PC-9 (cell line): Measurements from ENCODE around the gene GSK3B. TPM values are rescaled to one million over a fixed set of nuclear protein-coding genes. Genes with fewer than 3 reads are reported as not detected.

Experiments used
- BruUV-seq: library from RNA; stranded (reverse); fragments of 400-500 nt; replicated peaks from 2 replicates; lab custom pipeline; 2021; lab: Mats Ljungman, UMichigan
- CTCF ChIA-PET: fragments of 300-600 bp; sonication (Branson Sonifier 250); formaldehyde crosslinking; loops from one replicate; lab custom pipeline; 2022; ENCODE audit warnings: antibody characterized with exemption; lab: Charles Lee
- POLR2A ChIA-PET: fragments of 300-600 bp; sonication (Branson Sonifier 250); formaldehyde crosslinking; loops from one replicate; lab custom pipeline; 2022; ENCODE audit warnings: antibody characterized with exemption; ENCODE audit not compliant: unreplicated experiment; lab: Charles Lee
- DNase-seq, 2 experiments: peaks; one replicate each; pipeline versions ENCODE4 v3.0.0 to v3.0.0-alpha.2; 2015 to 2022; ENCODE audit warnings: mixed read lengths in 1 of 2
- H2AFZ ChIP-seq: fragments of 200-600 bp; sonication (generic); 2 replicates; pipeline ENCODE4 v1.8.1; 2017; ENCODE audit warnings: antibody characterized with exemption
- H3F3A ChIP-seq: fragments of 200-600 bp; sonication (generic); 2 replicates; pipeline ENCODE4 v1.8.1; 2017; ENCODE audit warnings: antibody characterized with exemption, mild to moderate bottlenecking, low read depth; ENCODE audit not compliant: insufficient read depth
- H3K27ac ChIP-seq: fragments of 200-600 bp; sonication (generic); 2 replicates; pipeline ENCODE4 v1.6.1; 2016; ENCODE audit warnings: mixed run types
- H3K27me3 ChIP-seq: fragments of 200-600 bp; sonication (generic); 2 replicates; pipeline ENCODE4 v1.6.1; 2016; ENCODE audit warnings: low read depth, mixed run types; ENCODE audit not compliant: insufficient read depth
- H3K36me3 ChIP-seq: fragments of 200-600 bp; sonication (generic); 2 replicates; pipeline ENCODE4 v1.6.1; 2016; ENCODE audit warnings: low read depth, mixed run types
- H3K4me1 ChIP-seq: fragments of 200-600 bp; sonication (generic); replicated peaks from 2 replicates; pipeline ENCODE4 v1.6.1; 2016; ENCODE audit warnings: mixed run types; ENCODE audit not compliant: insufficient read depth
- H3K4me2 ChIP-seq: fragments of 200-600 bp; sonication (generic); 2 replicates; pipeline ENCODE4 v1.6.1; 2017; ENCODE audit warnings: mixed run types
- H3K4me3 ChIP-seq: fragments of 200-600 bp; sonication (generic); 2 replicates; pipeline ENCODE4 v1.6.1; 2016; ENCODE audit warnings: mixed run types
- H3K79me2 ChIP-seq: fragments of 200-600 bp; sonication (generic); 2 replicates; pipeline ENCODE4 v1.6.1; 2017; ENCODE audit warnings: low read depth, mixed run types
- H3K9me2 ChIP-seq: fragments of 200-600 bp; sonication (generic); 2 replicates; pipeline ENCODE4 v1.8.1; 2017; ENCODE audit warnings: mild to moderate bottlenecking; ENCODE audit not compliant: insufficient read depth
- H3K9me3 ChIP-seq: fragments of 200-600 bp; sonication (generic); 2 replicates; pipeline ENCODE4 v1.8.1; 2016; ENCODE audit warnings: low read depth; ENCODE audit not compliant: insufficient read depth
- H4K20me1 ChIP-seq: fragments of 200-600 bp; sonication (generic); 2 replicates; pipeline ENCODE4 v1.8.1; 2017; ENCODE audit not compliant: insufficient read depth
- CTCF ChIP-seq: fragments of 200-600 bp; sonication (generic); conservative IDR thresholded peaks from 2 replicates; pipeline ENCODE4 v1.6.1; 2017; ENCODE audit warnings: mixed run types, antibody characterized with exemption, mild to moderate bottlenecking, moderate library complexity
- EZH2 ChIP-seq: fragments of 200-600 bp; sonication (generic); IDR thresholded peaks from 2 replicates; pipeline ENCODE4 v1.8.0; 2017; ENCODE audit warnings: antibody characterized with exemption, low read depth
- intact Hi-C: fragments of 100-400 bp; cut with micrococcal nuclease; formaldehyde crosslinking; loops from one replicate; pipeline ENCODE4 v1.10.0; 2022; ENCODE audit not compliant: unreplicated experiment
- total RNA-seq: library from RNA; stranded (reverse); gene quantifications from 2 replicates; pipeline ENCODE4 v1.2.3, GENCODE V29; 2021

Gene GSK3B
- total RNA-seq, 1 experiment from 2014 or later: 62.0 TPM

- Histone ChIP-seq H3K4me1 (no peaks in the 10 kb centered on the region), H4K20me1 (peaks cover 71% of the 10 kb centered on the region), H3K9me3 (no peaks in the 10 kb centered on the region), H3K79me2 (peaks cover 99% of the 10 kb centered on the region), H3K4me3 (no peak overlapping the region), H3K4me2 (no peak overlapping the region), H3K36me3 (no peaks in the 10 kb centered on the region), H3K27ac (no peak overlapping the region), H3K9me2 (no peaks in the 10 kb centered on the region), H3F3A (peaks cover 5% of the 10 kb centered on the region; the same call in 1 of the 2 replicates), H3K27me3 (no peaks in the 10 kb centered on the region), H2AFZ (no peak overlapping the region)
- intact Hi-C loops: no loop called here
- BruUV-seq: no TSS peak
- no peak for DNase-seq
- ChIA-PET CTCF (no interaction called here), POLR2A (no interaction called here)
- TF ChIP-seq EZH2: no peak
- TF ChIP-seq CTCF: no peak
Observed at GRCh38 chr3:120027226-120027625, 67.0 kb downstream of the GSK3B start.

DNA sequence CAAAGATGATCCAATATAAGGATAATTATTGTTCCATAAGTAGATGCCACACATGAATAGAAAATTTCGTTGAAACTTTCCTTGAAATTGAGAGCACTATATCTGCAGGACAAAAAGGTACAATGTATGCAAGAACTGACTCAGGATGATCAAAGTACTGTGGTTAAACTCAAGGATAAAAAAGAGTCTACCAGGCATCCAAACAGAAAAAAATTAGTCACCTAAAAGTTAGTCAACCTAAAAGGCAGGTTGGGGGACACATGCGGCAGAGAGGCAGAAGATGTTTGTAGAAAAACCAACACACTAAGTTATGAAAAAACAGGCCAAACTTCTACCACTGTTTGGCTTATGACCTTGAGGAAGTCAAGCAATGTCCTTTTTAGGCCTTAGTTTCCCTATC, 68.7 kb downstream of the GSK3B start:
- no peaks in the 10 kb centered on the region for H3K27me3 ChIP-seq
- H3F3A ChIP-seq: peaks cover 11% of the 10 kb centered on the region; the same call in 1 of the 2 replicates
- BruUV-seq: no TSS peak
- H3K79me2 ChIP-seq: peaks cover 98% of the 10 kb centered on the region
- ChIA-PET POLR2A (no interaction called here), CTCF (no interaction called here)
- H4K20me1 ChIP-seq: peaks cover 75% of the 10 kb centered on the region
- DNase-seq: no peak
- no peaks in the 10 kb centered on the region for H3K4me1 ChIP-seq
- no peak overlapping the region for H3K4me3 ChIP-seq
- H3K36me3 ChIP-seq: no peaks in the 10 kb centered on the region
- no peaks in the 10 kb centered on the region for H3K9me2 ChIP-seq
- intact Hi-C loops: no loop called here
- H3K27ac ChIP-seq: no peak overlapping the region; the same call in none of the 2 replicates
- no peaks in the 10 kb centered on the region for H3K9me3 ChIP-seq
- no peak overlapping the region for H3K4me2 ChIP-seq
- TF ChIP-seq CTCF: no peak
- no peak for TF ChIP-seq EZH2
- H2AFZ ChIP-seq: no peak overlapping the region

- BruUV-seq: no TSS peak
- peaks cover 5% of the 10 kb centered on the region for H3F3A ChIP-seq
- intact Hi-C loops: no loop called here
- peaks cover 83% of the 10 kb centered on the region for H4K20me1 ChIP-seq
- H3K4me3 ChIP-seq: no peak overlapping the region
- no peaks in the 10 kb centered on the region for H3K36me3 ChIP-seq
- ChIA-PET POLR2A (no interaction called here), CTCF (no interaction called here)
- no peaks in the 10 kb centered on the region for H3K9me3 ChIP-seq
- no peak overlapping the region for H3K4me2 ChIP-seq
- H2AFZ ChIP-seq: no peak overlapping the region
- no peak for TF ChIP-seq EZH2
- no peak for TF ChIP-seq CTCF
- no peaks in the 10 kb centered on the region for H3K9me2 ChIP-seq
- no peak for DNase-seq
- H3K4me1 ChIP-seq: no peaks in the 10 kb centered on the region
- H3K79me2 ChIP-seq: peaks cover 98% of the 10 kb centered on the region
- H3K27ac ChIP-seq: no peak overlapping the region
- H3K27me3 ChIP-seq: no peaks in the 10 kb centered on the region
Observed at GRCh38 chr3:120024103-120024502, 70.1 kb downstream of the GSK3B start.
